ENCODE results near the gene FTO.

GRCh38 chr16:54066451-54067105, 362.6 kb downstream of the FTO start:
- TF ChIP-seq, protein P1, sequence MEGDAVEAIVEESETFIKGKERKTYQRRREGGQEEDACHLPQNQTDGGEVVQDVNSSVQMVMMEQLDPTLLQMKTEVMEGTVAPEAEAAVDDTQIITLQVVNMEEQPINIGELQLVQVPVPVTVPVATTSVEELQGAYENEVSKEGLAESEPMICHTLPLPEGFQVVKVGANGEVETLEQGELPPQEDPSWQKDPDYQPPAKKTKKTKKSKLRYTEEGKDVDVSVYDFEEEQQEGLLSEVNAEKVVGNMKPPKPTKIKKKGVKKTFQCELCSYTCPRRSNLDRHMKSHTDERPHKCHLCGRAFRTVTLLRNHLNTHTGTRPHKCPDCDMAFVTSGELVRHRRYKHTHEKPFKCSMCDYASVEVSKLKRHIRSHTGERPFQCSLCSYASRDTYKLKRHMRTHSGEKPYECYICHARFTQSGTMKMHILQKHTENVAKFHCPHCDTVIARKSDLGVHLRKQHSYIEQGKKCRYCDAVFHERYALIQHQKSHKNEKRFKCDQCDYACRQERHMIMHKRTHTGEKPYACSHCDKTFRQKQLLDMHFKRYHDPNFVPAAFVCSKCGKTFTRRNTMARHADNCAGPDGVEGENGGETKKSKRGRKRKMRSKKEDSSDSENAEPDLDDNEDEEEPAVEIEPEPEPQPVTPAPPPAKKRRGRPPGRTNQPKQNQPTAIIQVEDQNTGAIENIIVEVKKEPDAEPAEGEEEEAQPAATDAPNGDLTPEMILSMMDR (IDR thresholded peaks at IDR 0.05) = no peak
- TF ChIP-seq POLR2A (IDR thresholded peaks at IDR 0.05) (no peak), POLR2AphosphoS5 (IDR thresholded peaks at IDR 0.05; ENCODE audit: insufficient read depth in 1 of 2, low read depth in 1 of 2) (no peak)
